OCI-LY1 (cell line): Measurements from ENCODE around the gene PTPRJ.

Source experiments
- H2AFZ ChIP-seq: fragments of 200-600 bp; sonication (generic), shearing (Covaris generic); 2 replicates; pipeline ENCODE4 v1.6.0; 2014; ENCODE audit warnings: antibody characterized with exemption, mild to moderate bottlenecking, low read length
- H3F3A ChIP-seq: fragments of 200-600 bp; sonication (generic), shearing (Covaris generic); 2 replicates; pipeline ENCODE4 v1.6.0; 2014; ENCODE audit warnings: mild to moderate bottlenecking, antibody characterized with exemption, low read length, moderate library complexity; ENCODE audit not compliant: insufficient read depth
- H3K27ac ChIP-seq: fragments of 200-600 bp; sonication (generic); 2 replicates; pipeline ENCODE4 v1.5.1; 2014; ENCODE audit warnings: low read length, mixed run types, mild to moderate bottlenecking, low read depth; ENCODE audit not compliant: poor library complexity, severe bottlenecking
- H3K27me3 ChIP-seq: fragments of 200-600 bp; sonication (generic); 2 replicates; pipeline ENCODE4 v1.6.0; 2014; ENCODE audit warnings: antibody characterized with exemption, mild to moderate bottlenecking, low read length, moderate library complexity; ENCODE audit not compliant: insufficient read depth
- H3K36me3 ChIP-seq: fragments of 200-600 bp; sonication (generic); 2 replicates; pipeline ENCODE4 v1.6.1; 2014; ENCODE audit warnings: mild to moderate bottlenecking, antibody characterized with exemption, low read length, moderate library complexity, mixed read lengths; ENCODE audit not compliant: insufficient read depth
- H3K4me1 ChIP-seq: fragments of 200-600 bp; sonication (generic); 2 replicates; pipeline ENCODE4 v1.5.1; 2014; ENCODE audit warnings: mild to moderate bottlenecking, low read length, moderate library complexity; ENCODE audit not compliant: insufficient read depth, severe bottlenecking
- H3K4me2 ChIP-seq: fragments of 200-600 bp; sonication (generic), shearing (Covaris generic); 2 replicates; pipeline ENCODE4 v1.6.1; 2014; ENCODE audit warnings: low read length
- H3K4me3 ChIP-seq: fragments of 200-600 bp; sonication (generic); 2 replicates; pipeline ENCODE4 v1.5.1; 2014; ENCODE audit warnings: low read length, low read depth, mild to moderate bottlenecking, mixed read lengths; ENCODE audit not compliant: poor library complexity, severe bottlenecking
- H3K79me2 ChIP-seq: fragments of 200-600 bp; shearing (Covaris generic); 2 replicates; pipeline ENCODE4 v1.6.1; 2016; ENCODE audit warnings: mixed run types, low read length, mixed read lengths; ENCODE audit not compliant: insufficient read depth
- H3K9ac ChIP-seq: fragments of 200-600 bp; sonication (generic), shearing (Covaris generic); 2 replicates; pipeline ENCODE4 v1.6.1; 2014; ENCODE audit warnings: mild to moderate bottlenecking, low read length, mixed read lengths
- H3K9me2 ChIP-seq: fragments of 200-600 bp; sonication (generic), shearing (Covaris generic); 2 replicates; pipeline ENCODE4 v1.6.1; 2014; ENCODE audit warnings: low read depth, mild to moderate bottlenecking, low read length, mixed read lengths
- H3K9me3 ChIP-seq: fragments of 200-600 bp; shearing (Covaris generic); 2 replicates; pipeline ENCODE4 v1.6.1; 2014; ENCODE audit warnings: low read length, mixed read lengths
- H4K20me1 ChIP-seq: fragments of 200-600 bp; sonication (generic), shearing (Covaris generic); 2 replicates; pipeline ENCODE4 v1.6.0; 2016; ENCODE audit warnings: mild to moderate bottlenecking, low read length; ENCODE audit not compliant: insufficient read depth
- CTCF ChIP-seq: fragments of 200-600 bp; sonication (generic), shearing (Covaris generic); IDR thresholded peaks from 2 replicates; pipeline ENCODE4 v1.5.1; 2017; ENCODE audit warnings: mild to moderate bottlenecking, antibody characterized with exemption, low read length, moderate library complexity, mixed read lengths
- EZH2 ChIP-seq: fragments of 200-600 bp; sonication (generic), shearing (Covaris generic); IDR thresholded peaks from 2 replicates; pipeline ENCODE4 v1.8.0; 2017; ENCODE audit warnings: borderline replicate concordance, mixed run types, mild to moderate bottlenecking, antibody characterized with exemption, low read length, moderate library complexity, mixed read lengths

PTPRJ gene

GRCh38 chr11:48079596-48079995 is 99.2 kb downstream of the PTPRJ start:
- H3K4me2 ChIP-seq, result peak overlapping the region; percentile 49; the same call in 1 of the 2 replicates
- no peaks in the 10 kb centered on the region for H3K9me3 ChIP-seq
- no peaks in the 10 kb centered on the region for H4K20me1 ChIP-seq
- H2AFZ ChIP-seq, result no peak overlapping the region
- no peaks in the 10 kb centered on the region for H3K27me3 ChIP-seq
- H3K36me3 ChIP-seq, result peaks cover 50% of the 10 kb centered on the region
- peak overlapping the region; percentile 89 for H3K27ac ChIP-seq
- peak overlapping the region; percentile 8 for H3K4me3 ChIP-seq
- H3F3A ChIP-seq, result no peaks in the 10 kb centered on the region
- peaks cover 75% of the 10 kb centered on the region for H3K4me1 ChIP-seq
- H3K9me2 ChIP-seq, result no peaks in the 10 kb centered on the region
- H3K9ac ChIP-seq, result peak overlapping the region; percentile 26; the same call in 1 of the 2 replicates
- TF ChIP-seq EZH2 (no peak), CTCF (no peak)
- peaks cover 90% of the 10 kb centered on the region for H3K79me2 ChIP-seq

DNA sequence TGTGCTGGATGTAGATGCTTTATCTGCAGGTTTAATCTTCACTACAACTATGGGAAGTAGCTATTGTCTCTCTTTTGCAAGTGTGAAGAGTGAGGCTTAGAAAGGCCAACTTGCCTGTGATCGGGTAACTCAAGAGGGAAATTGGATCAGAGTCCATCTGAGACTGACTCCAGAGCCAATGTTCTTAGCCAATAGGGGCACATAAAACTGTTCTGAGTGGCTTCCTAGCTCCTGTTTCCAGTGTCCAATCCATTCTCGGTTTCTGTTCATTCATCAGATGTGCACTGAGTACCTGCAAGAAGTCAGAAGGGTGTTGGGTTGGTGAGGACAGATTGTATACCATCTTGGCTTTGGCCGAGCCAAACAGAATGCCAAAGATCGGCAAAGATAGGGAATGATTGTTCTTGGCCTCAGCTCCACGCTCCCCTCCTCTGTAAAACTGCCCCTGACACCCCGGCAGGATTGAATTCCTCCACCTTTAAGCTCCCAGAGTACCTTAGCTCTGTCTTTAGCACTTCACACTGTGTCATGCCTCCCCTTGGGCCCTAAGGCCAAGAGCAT is 100.0 kb downstream of the PTPRJ start:
- Histone ChIP-seq H3K27me3 (no peaks in the 10 kb centered on the region), H3K4me3 (peak overlapping the region; percentile 2), H3K9me2 (no peaks in the 10 kb centered on the region), H3K9ac (peak overlapping the region; percentile 20; the same call in 1 of the 2 replicates), H3K4me1 (peaks cover 75% of the 10 kb centered on the region), H3K4me2 (peak overlapping the region; percentile 54), H3K9me3 (no peaks in the 10 kb centered on the region), H3K79me2 (peaks cover 90% of the 10 kb centered on the region), H3K36me3 (peaks cover 53% of the 10 kb centered on the region), H3K27ac (peak overlapping the region; percentile 89), H2AFZ (no peak overlapping the region), H4K20me1 (no peaks in the 10 kb centered on the region), H3F3A (no peaks in the 10 kb centered on the region)
- no peak for TF ChIP-seq CTCF
- no peak for TF ChIP-seq EZH2

DNA sequence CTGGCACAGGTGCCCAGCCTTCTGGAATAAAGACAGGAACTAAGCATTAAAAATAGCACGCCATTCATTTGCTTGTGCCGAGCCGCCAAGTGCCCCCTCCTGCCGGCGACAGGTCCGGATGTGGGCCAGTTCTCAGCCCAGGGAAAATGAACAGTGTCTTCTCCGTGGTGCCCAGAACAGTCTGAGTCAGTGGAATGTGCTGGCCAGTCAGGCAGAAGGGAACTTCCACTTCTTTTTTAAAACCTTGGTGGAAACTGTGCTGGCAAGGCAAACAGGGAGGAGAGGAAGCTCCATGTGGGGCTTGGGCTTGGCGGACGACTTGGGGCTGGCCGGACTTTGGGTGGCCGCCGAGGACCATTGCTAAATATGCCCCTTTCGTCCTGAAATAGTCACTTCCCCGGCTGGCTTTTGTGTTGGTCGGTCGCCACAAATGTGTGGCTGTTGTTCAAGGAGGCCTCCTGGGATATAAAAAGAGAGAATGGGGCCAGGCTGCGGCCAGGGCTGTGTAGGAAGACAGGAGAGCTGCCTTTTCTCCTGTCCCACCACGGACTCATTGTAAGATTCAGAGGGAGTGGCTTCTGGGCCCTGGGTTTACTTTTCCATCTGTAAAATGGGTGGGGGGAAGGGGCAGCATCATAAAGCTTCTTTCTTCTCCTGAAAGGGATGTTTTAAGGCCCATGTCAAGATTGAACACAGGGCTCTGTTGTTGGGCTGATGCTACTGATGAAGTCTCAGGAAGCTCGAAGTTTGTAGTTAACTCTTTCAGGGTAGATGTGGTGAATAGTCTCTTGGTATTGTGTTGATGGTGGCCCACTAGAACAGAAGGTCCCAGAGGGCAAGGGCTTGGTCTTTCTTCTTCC is 101.0 kb downstream of the PTPRJ start:
- Histone ChIP-seq H3K4me2 (peak overlapping the region; percentile 54), H3K27me3 (no peaks in the 10 kb centered on the region), H4K20me1 (no peaks in the 10 kb centered on the region), H3F3A (no peaks in the 10 kb centered on the region), H3K9me3 (no peaks in the 10 kb centered on the region), H2AFZ (no peak overlapping the region), H3K9ac (peak overlapping the region; percentile 20; the same call in 1 of the 2 replicates), H3K4me1 (peaks cover 78% of the 10 kb centered on the region), H3K36me3 (peaks cover 46% of the 10 kb centered on the region), H3K27ac (peak overlapping the region; percentile 89), H3K9me2 (no peaks in the 10 kb centered on the region), H3K4me3 (peak overlapping the region; percentile 2), H3K79me2 (peaks cover 83% of the 10 kb centered on the region)
- TF ChIP-seq EZH2 (no peak), CTCF (no peak)
